Panc1 (cell line): ENCODE results near the gene DNASE1L3.

Source experiments
- CTCF ChIP-seq: fragments of 450-650 bp; IDR thresholded peaks from 2 replicates; pipeline ENCODE4 v1.5.1; 2017; ENCODE audit warnings: mild to moderate bottlenecking
- POLR2AphosphoS5 ChIP-seq: IDR thresholded peaks from 2 replicates; pipeline ENCODE4 v1.6.1; 2012; ENCODE audit warnings: mild to moderate bottlenecking, low read depth, low read length, moderate library complexity
- REST ChIP-seq, 2 experiments: IDR thresholded peaks; 2 replicates each; pipeline ENCODE4 v1.6.1; 2011 to 2012; ENCODE audit warnings: low read depth in 2 of 2, control low read depth in 1 of 2, low read length in 1 of 2, mild to moderate bottlenecking in 1 of 2, moderate library complexity in 1 of 2; ENCODE audit not compliant: insufficient read depth in 1 of 2
- SIN3A ChIP-seq: IDR thresholded peaks from 2 replicates; pipeline ENCODE4 v1.6.1; 2012; ENCODE audit warnings: low read depth, mild to moderate bottlenecking, low read length, moderate library complexity, borderline replicate concordance; ENCODE audit not compliant: insufficient read depth

- no peak for TF ChIP-seq POLR2AphosphoS5
- TF ChIP-seq CTCF: no peak
- TF ChIP-seq SIN3A: no peak
- TF ChIP-seq REST (IDR thresholded peaks at IDR 0.05; ENCODE audit: insufficient read depth in 1 of 2, low read depth in 2 of 2, low read length in 1 of 2): no peak
Measured at GRCh38 chr3:58206406-58207011, 4.3 kb downstream of the DNASE1L3 start.
